KMS-11 (cell line): ENCODE data around the gene FLT3.

Source experiments
- H2AFZ ChIP-seq: fragments of 200-600 bp; sonication (generic); 2 replicates; pipeline ENCODE4 v1.6.1; 2016; ENCODE audit warnings: antibody characterized with exemption, mixed run types, low read depth
- H3K27ac ChIP-seq: fragments of 200-600 bp; sonication (generic); 2 replicates; pipeline ENCODE4 v1.6.1; 2016; ENCODE audit warnings: mild to moderate bottlenecking, mixed run types
- H3K27me3 ChIP-seq: fragments of 200-600 bp; sonication (generic); 2 replicates; pipeline ENCODE4 v1.6.1; 2017; ENCODE audit warnings: mild to moderate bottlenecking, low read depth, mixed run types, moderate library complexity; ENCODE audit not compliant: insufficient read depth
- H3K36me3 ChIP-seq: fragments of 200-600 bp; sonication (generic); 2 replicates; pipeline ENCODE4 v1.6.1; 2017; ENCODE audit warnings: mild to moderate bottlenecking, mixed run types; ENCODE audit not compliant: insufficient read depth
- H3K4me1 ChIP-seq: fragments of 200-600 bp; sonication (generic); 2 replicates; pipeline ENCODE4 v1.6.1; 2016; ENCODE audit warnings: mild to moderate bottlenecking, low read depth, mixed run types; ENCODE audit not compliant: poor library complexity, severe bottlenecking
- H3K4me2 ChIP-seq: fragments of 200-600 bp; sonication (generic); 2 replicates; pipeline ENCODE4 v1.7.0; 2016; ENCODE audit warnings: mild to moderate bottlenecking, mixed run types
- H3K4me3 ChIP-seq: fragments of 200-600 bp; sonication (generic); IDR thresholded peaks from 2 replicates; pipeline ENCODE4 v1.6.1; 2017; ENCODE audit warnings: low read depth, low read length, mixed read lengths; ENCODE audit not compliant: insufficient read depth
- H3K79me2 ChIP-seq: fragments of 200-600 bp; sonication (generic); 2 replicates; pipeline ENCODE4 v1.6.1; 2016; ENCODE audit warnings: low read depth, mixed run types; ENCODE audit not compliant: insufficient read depth
- H3K9ac ChIP-seq: fragments of 200-600 bp; sonication (generic); 2 replicates; pipeline ENCODE4 v1.6.1; 2016; ENCODE audit warnings: mild to moderate bottlenecking, mixed run types
- H4K20me1 ChIP-seq: fragments of 200-600 bp; sonication (generic); 2 replicates; pipeline ENCODE4 v1.6.1; 2016; ENCODE audit warnings: mild to moderate bottlenecking, mixed run types; ENCODE audit not compliant: insufficient read depth
- TF ChIP-seq, protein P1 (sequence below): fragments of 200-600 bp; sonication (generic); conservative IDR thresholded peaks from 2 replicates; pipeline ENCODE4 v1.6.1; 2017; ENCODE audit warnings: low read depth, mild to moderate bottlenecking, antibody characterized with exemption, low read length, moderate library complexity, mixed read lengths

FLT3 gene

DNA sequence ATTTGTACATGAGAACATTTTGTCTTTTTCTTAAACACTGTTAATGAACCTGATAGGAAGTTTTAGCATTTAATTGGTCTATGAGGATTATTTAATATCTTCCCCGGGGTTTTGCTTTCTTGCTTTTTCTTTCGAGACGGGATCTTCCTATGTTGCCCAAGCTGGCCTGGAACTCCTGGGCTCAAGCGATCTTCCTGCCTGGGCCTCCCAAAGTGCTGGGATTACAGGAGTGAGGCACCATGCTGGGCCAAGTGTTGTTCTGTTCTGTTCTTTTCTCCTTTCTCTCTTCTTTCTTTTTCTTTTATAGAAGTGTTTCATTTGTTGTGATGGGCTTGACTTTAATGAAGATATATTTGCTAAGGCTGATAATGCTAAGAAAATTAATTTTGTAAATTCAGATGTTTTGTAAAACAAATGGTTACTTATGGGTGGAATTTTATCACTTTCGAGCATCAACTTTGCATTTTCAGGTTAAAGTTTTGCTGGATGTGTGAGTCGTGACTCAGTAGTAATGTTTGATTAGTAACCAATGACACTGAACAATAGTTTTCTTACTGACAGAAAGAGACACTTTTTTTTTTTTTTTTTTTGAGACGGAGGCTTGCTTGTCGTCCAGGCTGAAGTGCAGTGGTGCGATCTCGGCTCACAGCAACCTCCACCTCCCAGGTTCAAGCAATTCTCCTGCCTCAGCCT, 40.2 kb upstream of the FLT3 start:
- Histone ChIP-seq H3K9ac (no peak overlapping the region), H3K36me3 (no peaks in the 10 kb centered on the region), H3K27me3 (no peaks in the 10 kb centered on the region), H3K27ac (no peak overlapping the region), H3K79me2 (peaks cover 69% of the 10 kb centered on the region), H2AFZ (no peak overlapping the region), H3K4me1 (peaks cover 6% of the 10 kb centered on the region), H3K4me2 (peak overlapping the region; percentile 73), H4K20me1 (no peaks in the 10 kb centered on the region), H3K4me3 (no peak overlapping the region)
- TF ChIP-seq, protein P1, sequence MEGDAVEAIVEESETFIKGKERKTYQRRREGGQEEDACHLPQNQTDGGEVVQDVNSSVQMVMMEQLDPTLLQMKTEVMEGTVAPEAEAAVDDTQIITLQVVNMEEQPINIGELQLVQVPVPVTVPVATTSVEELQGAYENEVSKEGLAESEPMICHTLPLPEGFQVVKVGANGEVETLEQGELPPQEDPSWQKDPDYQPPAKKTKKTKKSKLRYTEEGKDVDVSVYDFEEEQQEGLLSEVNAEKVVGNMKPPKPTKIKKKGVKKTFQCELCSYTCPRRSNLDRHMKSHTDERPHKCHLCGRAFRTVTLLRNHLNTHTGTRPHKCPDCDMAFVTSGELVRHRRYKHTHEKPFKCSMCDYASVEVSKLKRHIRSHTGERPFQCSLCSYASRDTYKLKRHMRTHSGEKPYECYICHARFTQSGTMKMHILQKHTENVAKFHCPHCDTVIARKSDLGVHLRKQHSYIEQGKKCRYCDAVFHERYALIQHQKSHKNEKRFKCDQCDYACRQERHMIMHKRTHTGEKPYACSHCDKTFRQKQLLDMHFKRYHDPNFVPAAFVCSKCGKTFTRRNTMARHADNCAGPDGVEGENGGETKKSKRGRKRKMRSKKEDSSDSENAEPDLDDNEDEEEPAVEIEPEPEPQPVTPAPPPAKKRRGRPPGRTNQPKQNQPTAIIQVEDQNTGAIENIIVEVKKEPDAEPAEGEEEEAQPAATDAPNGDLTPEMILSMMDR: no peak

DNA sequence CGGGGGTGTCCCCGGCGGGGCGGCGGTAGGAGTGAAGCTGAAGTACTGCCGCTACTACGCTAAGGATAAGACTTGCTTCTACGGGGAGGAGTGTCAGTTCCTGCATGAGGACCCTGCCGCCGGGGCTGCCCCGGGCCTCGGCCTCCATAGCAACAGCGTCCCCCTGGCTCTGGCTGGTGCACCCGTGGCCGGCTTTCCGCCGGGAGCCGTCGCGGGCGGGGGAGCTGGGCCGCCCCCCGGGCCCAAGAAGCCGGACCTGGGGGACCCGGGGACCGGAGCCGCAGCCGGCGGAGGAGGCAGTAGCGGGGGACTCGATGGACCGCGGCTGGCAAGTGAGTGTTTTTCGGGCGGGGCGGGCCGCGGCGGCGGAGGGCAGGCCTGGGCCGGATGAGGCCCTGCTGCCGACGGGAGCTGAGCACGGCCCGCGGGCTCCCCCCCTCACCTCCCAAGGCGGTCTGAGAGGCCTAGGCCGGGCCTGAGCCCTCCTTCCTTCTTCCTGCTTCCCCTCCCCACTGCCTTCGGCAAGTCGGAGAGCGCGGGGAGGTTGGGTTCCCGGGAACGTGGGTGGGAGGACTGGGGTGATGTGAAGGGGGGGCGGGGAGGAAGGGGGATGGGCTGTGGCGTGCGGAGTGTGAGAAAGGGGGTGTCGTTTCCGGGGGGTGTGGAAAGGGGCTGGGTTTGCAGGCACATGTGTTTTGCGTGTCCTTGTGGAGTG, 38.5 kb upstream of the FLT3 start:
- Histone ChIP-seq H3K4me1 (peaks cover 6% of the 10 kb centered on the region), H3K9ac (peak overlapping the region; percentile 86), H3K4me3 (no peak overlapping the region), H3K27ac (peak overlapping the region; percentile 90), H3K79me2 (peaks cover 52% of the 10 kb centered on the region), H3K36me3 (no peaks in the 10 kb centered on the region), H3K27me3 (no peaks in the 10 kb centered on the region), H3K4me2 (no peak overlapping the region), H4K20me1 (no peaks in the 10 kb centered on the region), H2AFZ (peak overlapping the region; percentile 67; the same call in 1 of the 2 replicates)
- TF ChIP-seq, protein P1: no peak

DNA sequence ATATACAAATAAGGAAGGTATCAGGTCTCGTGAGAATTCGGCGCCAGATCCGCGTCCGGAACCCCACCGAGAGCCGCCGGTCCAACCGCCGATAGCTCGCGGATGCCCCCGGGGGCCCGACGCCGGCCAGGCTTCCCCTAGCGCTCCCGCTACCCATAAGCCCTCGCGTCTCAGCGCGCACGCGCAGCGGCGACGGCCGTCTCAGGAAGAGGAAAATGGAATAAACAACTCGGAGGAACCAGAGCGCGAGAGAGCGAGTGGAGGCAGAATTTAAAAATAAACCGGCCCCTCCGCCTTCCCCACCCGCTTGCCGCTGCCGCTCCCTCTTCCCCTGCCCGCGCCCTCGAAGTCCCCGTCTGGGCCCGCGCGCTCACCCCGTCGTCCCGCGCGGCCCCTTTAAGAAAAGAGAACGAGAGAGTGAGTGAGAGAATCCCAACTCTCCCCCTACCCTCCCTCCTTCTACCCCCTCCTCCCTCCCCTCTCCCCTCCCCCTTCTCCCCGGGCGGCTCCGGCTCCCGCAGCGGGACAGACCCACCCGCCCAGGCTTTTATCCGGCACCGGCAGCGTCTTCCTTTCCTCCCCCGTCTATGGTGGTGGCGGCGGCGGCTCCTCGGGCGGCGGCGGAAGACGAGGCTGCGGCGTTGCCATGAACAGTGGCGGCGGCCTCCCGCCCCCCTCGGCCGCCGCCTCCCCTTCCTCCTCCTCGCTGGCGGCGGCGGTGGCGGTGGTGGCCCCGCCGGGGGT, 37.8 kb upstream of the FLT3 start, which contains the start of gene PAN3:
Gene PAN3, plus strand, starts transcription at position 534 of the 744 bp plus-strand sequence. Its CDS starts 113 bp downstream, at position 647.
- Histone ChIP-seq H3K79me2 (peaks cover 45% of the 10 kb centered on the region), H2AFZ (peak within 1 kb of the TSS; percentile 67; the same call in 1 of the 2 replicates), H3K27ac (peak within 1 kb of the TSS; percentile 90), H3K36me3 (no peaks in the 10 kb centered on the region), H3K4me2 (peak within 1 kb of the TSS; percentile 73), H3K27me3 (no peaks in the 10 kb centered on the region), H4K20me1 (no peaks in the 10 kb centered on the region), H3K4me1 (peaks cover 6% of the 10 kb centered on the region), H3K4me3 (no peak within 1 kb of the TSS), H3K9ac (peak within 1 kb of the TSS; percentile 86)
- TF ChIP-seq, protein P1: no peak

DNA sequence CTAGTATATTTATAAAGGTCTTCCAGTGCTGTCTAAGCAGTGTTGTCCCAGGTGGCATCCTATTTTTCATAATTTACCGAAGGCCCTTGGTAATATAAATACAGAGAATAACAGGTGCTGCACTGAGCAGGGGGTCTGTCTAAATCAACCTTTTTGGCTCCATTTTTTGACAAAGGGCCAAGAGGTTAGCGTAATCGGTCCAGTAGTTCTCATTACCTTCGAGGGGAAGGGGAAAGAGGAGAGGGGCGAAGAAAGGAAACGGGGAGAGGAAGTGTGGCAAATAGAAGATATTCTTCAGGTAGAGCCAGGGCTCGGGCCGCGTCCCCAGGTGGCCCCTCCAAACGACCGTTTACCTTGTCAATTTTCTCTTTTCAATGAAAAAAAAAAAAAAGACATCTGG, 37.2 kb upstream of the FLT3 start:
- peaks cover 39% of the 10 kb centered on the region for H3K79me2 ChIP-seq
- no peak overlapping the region for H3K4me3 ChIP-seq
- no peaks in the 10 kb centered on the region for H3K36me3 ChIP-seq
- peak overlapping the region; percentile 73 for H3K4me2 ChIP-seq
- peaks cover 6% of the 10 kb centered on the region for H3K4me1 ChIP-seq
- H2AFZ ChIP-seq: peak overlapping the region; percentile 67; the same call in 1 of the 2 replicates
- H3K9ac ChIP-seq: peak overlapping the region; percentile 86
- H3K27ac ChIP-seq: peak overlapping the region; percentile 90
- TF ChIP-seq, protein P1: no peak
- H4K20me1 ChIP-seq: no peaks in the 10 kb centered on the region
- no peaks in the 10 kb centered on the region for H3K27me3 ChIP-seq
